Measurements from ENCODE around the gene RHBDL2.

Gene RHBDL2

GRCh38 chr1:38885092-38885491 lies 56.5 kb downstream of the RHBDL2 start:
- no peaks in the 10 kb centered on the region for H3K27me3 ChIP-seq (ENCODE audit: insufficient read depth, poor library complexity, severe bottlenecking)

GRCh38 chr1:38881487-38881886 lies 60.1 kb downstream of the RHBDL2 start, which contains the start of gene GJA9:
Gene GJA9 (minus strand): TSS chr1:38881587. CDS start chr1:38876098, 5,489 bp downstream.
- no peak for TF ChIP-seq CTCF (IDR thresholded peaks at IDR 0.05; ENCODE audit: poor library complexity, severe bottlenecking)
- no peak for DNase-seq (ENCODE audit: low spot score)
- Histone ChIP-seq H3K4me3 (ENCODE audit: severe bottlenecking) (no peak within 1 kb of the TSS), H3K36me3 (ENCODE audit: low read depth) (no peaks in the 10 kb centered on the region; the same call in 1 of the 2 replicates), H3K9me3 (ENCODE audit: severe bottlenecking) (no peaks in the 10 kb centered on the region), H3K27me3 (ENCODE audit: insufficient read depth, poor library complexity, severe bottlenecking) (no peaks in the 10 kb centered on the region), H3K4me1 (ENCODE audit: insufficient read depth, poor library complexity, severe bottlenecking) (no peaks in the 10 kb centered on the region), H3K27ac (ENCODE audit: poor library complexity, severe bottlenecking) (no peak within 1 kb of the TSS)
- ATAC-seq (ENCODE audit: low read depth): no peak

More at GRCh38 chr1:38885092-38885491, 56.5 kb downstream of the RHBDL2 start:
- no peak for TF ChIP-seq CTCF (IDR thresholded peaks at IDR 0.05; ENCODE audit: poor library complexity, severe bottlenecking)
- Histone ChIP-seq H3K27ac (ENCODE audit: poor library complexity, severe bottlenecking) (no peak overlapping the region), H3K36me3 (ENCODE audit: low read depth) (no peaks in the 10 kb centered on the region; the same call in 1 of the 2 replicates), H3K4me1 (ENCODE audit: insufficient read depth, poor library complexity, severe bottlenecking) (no peaks in the 10 kb centered on the region), H3K4me3 (ENCODE audit: severe bottlenecking) (no peak overlapping the region), H3K9me3 (ENCODE audit: severe bottlenecking) (no peaks in the 10 kb centered on the region)
- DNase-seq (ENCODE audit: low spot score): no peak
- no peak for ATAC-seq (ENCODE audit: low read depth)

- no peak for DNase-seq (ENCODE audit: low spot score)
- H3K27me3 ChIP-seq (ENCODE audit: insufficient read depth, poor library complexity, severe bottlenecking): no peaks in the 10 kb centered on the region
- no peaks in the 10 kb centered on the region for H3K9me3 ChIP-seq (ENCODE audit: severe bottlenecking)
- no peak for TF ChIP-seq CTCF (IDR thresholded peaks at IDR 0.05; ENCODE audit: poor library complexity, severe bottlenecking)
- H3K27ac ChIP-seq (ENCODE audit: poor library complexity, severe bottlenecking): no peak overlapping the region
- H3K36me3 ChIP-seq (ENCODE audit: low read depth): no peaks in the 10 kb centered on the region; the same call in 1 of the 2 replicates
- no peak for ATAC-seq (ENCODE audit: low read depth)
- H3K4me3 ChIP-seq (ENCODE audit: severe bottlenecking): no peak overlapping the region
- H3K4me1 ChIP-seq (ENCODE audit: insufficient read depth, poor library complexity, severe bottlenecking): peaks cover 5% of the 10 kb centered on the region
Measured at GRCh38 chr1:38875811-38876210, 65.8 kb downstream of the RHBDL2 start.

DNA sequence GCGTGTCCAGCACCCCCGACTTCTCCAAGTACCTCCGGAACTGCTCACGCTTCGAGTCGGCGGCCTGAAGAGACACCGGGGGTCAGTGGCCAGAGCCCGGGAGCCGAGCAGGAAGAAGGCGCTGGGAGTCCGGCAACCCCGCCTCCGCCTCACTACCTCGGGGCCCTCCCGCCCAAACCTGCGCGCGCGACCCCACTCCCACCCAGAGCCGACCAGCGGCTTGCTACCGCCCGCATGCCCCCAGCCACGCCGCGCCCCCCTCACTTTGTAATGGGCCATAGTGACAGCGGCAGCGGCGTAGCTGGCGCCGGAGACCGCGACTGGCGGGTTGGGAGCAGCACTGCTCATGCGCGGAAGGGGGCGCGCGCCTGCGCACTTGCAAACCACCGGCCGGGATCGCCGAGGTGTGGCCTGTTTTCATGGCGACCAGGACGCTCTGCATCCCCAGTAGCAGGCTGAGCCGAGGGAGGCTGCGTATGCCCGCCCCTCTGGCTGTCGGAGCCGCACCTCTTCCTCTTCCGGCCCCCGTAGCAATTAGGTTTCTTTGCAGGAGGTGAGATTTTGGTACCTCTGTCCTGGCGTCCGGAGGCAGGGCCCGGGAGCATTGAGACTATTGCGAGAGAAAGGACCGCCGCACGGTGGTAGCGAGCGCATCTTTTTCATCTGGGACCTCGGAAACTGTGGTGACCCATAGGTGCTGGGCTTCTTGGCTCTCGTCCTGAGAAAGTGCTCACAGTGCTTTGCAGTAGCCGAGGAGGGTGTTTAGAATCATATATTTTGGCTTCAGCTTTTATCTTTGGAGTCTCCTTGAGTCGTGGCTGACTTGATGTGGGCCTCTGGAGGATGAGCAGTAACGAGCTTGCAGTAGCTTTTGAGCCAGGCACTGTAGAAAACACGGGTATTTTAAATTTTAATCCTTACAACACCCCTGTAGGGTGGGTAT lies 68.3 kb downstream of the RHBDL2 start, which contains the start of gene MYCBP:
Gene MYCBP, minus strand, starts transcription at position 322 of the 943 bp plus-strand sequence. Its CDS starts 43 bp downstream, at position 279.
- DNase-seq (ENCODE audit: low spot score) (peak; percentile 94), ATAC-seq (ENCODE audit: low read depth) (peak; percentile 99)
- Histone ChIP-seq H3K9me3 (ENCODE audit: severe bottlenecking) (no peaks in the 10 kb centered on the region), H3K27me3 (ENCODE audit: insufficient read depth, poor library complexity, severe bottlenecking) (no peaks in the 10 kb centered on the region), H3K36me3 (ENCODE audit: low read depth) (no peaks in the 10 kb centered on the region), H3K4me3 (ENCODE audit: severe bottlenecking) (peak within 1 kb of the TSS; percentile 84), H3K27ac (ENCODE audit: poor library complexity, severe bottlenecking) (peak within 1 kb of the TSS; percentile 21), H3K4me1 (ENCODE audit: insufficient read depth, poor library complexity, severe bottlenecking) (peaks cover 5% of the 10 kb centered on the region)
- no peak for TF ChIP-seq CTCF (IDR thresholded peaks at IDR 0.05; ENCODE audit: poor library complexity, severe bottlenecking)
